Body of pancreas (tissue), 4 donors: ENCODE measurements around the gene LYST. TPM values are rescaled to one million over a fixed set of nuclear protein-coding genes. Genes with fewer than 3 reads are reported as not detected.

Experiments used
- ATAC-seq: fragments of 150-250 bp; one replicate; pipeline ENCODE4 v1.9.1; 2016
- DNase-seq, 4 donors: peaks; one replicate each; pipeline ENCODE4 v3.0.0-alpha.2; 2019
- H3K27ac ChIP-seq, 4 donors: fragments of 200-600 bp; sonication (generic); 1 replicate in 3 of 4; 2 replicates in 1 of 4; pipeline versions ENCODE4 v1.5.1 to v1.6.1; 2016 to 2019; ENCODE audit warnings: mild to moderate bottlenecking in 1 of 4, mixed read lengths in 1 of 4, moderate library complexity in 1 of 4
- H3K27me3 ChIP-seq, 2 donors: fragments of 200-600 bp; sonication (generic); one replicate each; pipeline ENCODE4 v1.6.0; 2016; ENCODE audit warnings: mild to moderate bottlenecking in 1 of 2
- H3K36me3 ChIP-seq, 2 donors: fragments of 200-600 bp; sonication (generic); replicated peaks in 1 of 2; 2 replicates each; pipeline ENCODE4 v1.5.1; 2016; ENCODE audit warnings: low read depth in 2 of 2; ENCODE audit not compliant: insufficient read depth in 1 of 2
- H3K4me1 ChIP-seq: fragments of 200-600 bp; sonication (generic); one replicate; pipeline ENCODE4 v1.6.0; 2016
- H3K4me3 ChIP-seq, 2 donors: fragments of 200-600 bp; sonication (generic); 1 replicate in 1 of 2; 2 replicates in 1 of 2; pipeline ENCODE4 v1.5.1; 2016 to 2019
- H3K9me3 ChIP-seq, 3 donors: fragments of 200-600 bp; sonication (generic); 1 replicate in 2 of 3; 2 replicates in 1 of 3; pipeline ENCODE4 v1.5.1; 2016
- POLR2A ChIP-seq, 3 donors: fragments of 450-650 bp; IDR thresholded peaks; one replicate each; pipeline ENCODE4 v1.6.1; 2016; ENCODE audit warnings: antibody characterized with exemption in 3 of 3, mild to moderate bottlenecking in 2 of 3
- WGBS, 2 donors: methylation state at CpG; one replicate each; pipeline ENCODE4 v1.1.5; 2017; 5-methylcytosine and 5-hydroxymethylcytosine counted together
- intact Hi-C: fragments of 100-400 bp; cut with DNase I; formaldehyde crosslinking; loops from one replicate; pipeline ENCODE4 v1.15.1; 2023
- total RNA-seq, 2 donors: library from RNA; depleted of rRNA; stranded (reverse); fragments of >200 nt; gene quantifications; one replicate each; pipeline ENCODE4 v1.1.0, GENCODE V29; 2016
- TF ChIP-seq, protein P1 (sequence below), 7 experiments: fragments of 450-650 bp in 4 of 7; fragments of 200-600 bp in 3 of 7; sonication (generic) in 3 of 7; IDR thresholded peaks; one replicate each; pipeline ENCODE4 v1.5.1; 2016 to 2019; ENCODE audit warnings: antibody characterized with exemption in 7 of 7

LYST gene
- total RNA-seq, 2 donors from 2014 or later = 16.5 to 21.0 TPM

DNA sequence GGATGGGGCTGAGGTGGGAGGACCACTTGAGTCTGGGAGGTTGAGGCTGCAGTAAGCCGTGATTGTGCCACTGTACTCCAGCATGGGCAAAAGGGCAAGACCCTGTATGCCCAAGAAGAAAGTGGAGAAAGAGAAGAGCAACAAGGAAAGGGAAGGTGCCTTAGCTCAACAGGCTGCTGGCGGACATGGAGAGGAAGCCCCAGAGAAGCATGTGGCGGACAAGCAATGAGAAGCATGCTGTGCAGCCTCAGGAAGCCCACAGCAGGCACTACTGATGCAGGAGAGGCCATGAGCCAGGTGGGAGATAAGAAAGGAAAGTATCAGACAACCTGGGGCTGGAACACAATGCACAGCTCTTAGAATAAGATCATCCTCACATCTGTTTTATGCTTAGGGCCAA is 184.5 kb downstream of the LYST start:
- peaks cover 8% of the 10 kb centered on the region for H3K4me1 ChIP-seq
- intact Hi-C loops = no loop called here
- no peaks in the 10 kb centered on the region for H3K9me3 ChIP-seq
- no peak for TF ChIP-seq POLR2A (IDR thresholded peaks at IDR 0.05)
- TF ChIP-seq, protein P1, sequence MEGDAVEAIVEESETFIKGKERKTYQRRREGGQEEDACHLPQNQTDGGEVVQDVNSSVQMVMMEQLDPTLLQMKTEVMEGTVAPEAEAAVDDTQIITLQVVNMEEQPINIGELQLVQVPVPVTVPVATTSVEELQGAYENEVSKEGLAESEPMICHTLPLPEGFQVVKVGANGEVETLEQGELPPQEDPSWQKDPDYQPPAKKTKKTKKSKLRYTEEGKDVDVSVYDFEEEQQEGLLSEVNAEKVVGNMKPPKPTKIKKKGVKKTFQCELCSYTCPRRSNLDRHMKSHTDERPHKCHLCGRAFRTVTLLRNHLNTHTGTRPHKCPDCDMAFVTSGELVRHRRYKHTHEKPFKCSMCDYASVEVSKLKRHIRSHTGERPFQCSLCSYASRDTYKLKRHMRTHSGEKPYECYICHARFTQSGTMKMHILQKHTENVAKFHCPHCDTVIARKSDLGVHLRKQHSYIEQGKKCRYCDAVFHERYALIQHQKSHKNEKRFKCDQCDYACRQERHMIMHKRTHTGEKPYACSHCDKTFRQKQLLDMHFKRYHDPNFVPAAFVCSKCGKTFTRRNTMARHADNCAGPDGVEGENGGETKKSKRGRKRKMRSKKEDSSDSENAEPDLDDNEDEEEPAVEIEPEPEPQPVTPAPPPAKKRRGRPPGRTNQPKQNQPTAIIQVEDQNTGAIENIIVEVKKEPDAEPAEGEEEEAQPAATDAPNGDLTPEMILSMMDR (IDR thresholded peaks at IDR 0.05) = no peak
- 96 to 100% methylated on average over 3 of the region's 3 CpGs for WGBS, 2 donors
- no peak for DNase-seq
- H3K27ac ChIP-seq = no peak overlapping the region
- ATAC-seq = no peak
- no peak overlapping the region for H3K4me3 ChIP-seq
- no peaks in the 10 kb centered on the region for H3K36me3 ChIP-seq
- H3K27me3 ChIP-seq = no peaks in the 10 kb centered on the region

DNA sequence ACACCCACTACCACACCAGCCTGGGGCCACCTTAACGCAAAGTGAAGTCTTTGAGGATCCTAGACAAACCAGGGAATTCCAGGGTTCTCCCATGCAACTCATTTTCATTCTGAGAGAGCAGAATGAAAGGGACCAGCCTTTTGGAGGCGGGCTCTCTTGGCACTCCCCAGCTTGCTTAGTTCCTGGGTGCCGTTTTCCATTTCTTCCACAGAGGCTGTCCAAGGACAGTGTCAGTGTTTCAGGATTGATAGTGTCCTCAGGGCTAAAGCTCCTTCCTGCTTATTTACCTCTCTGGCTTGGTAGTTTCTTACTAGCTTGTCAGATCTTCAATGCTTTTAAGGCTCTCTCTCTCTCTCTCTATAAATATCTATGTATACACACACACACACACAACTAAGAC is 187.1 kb downstream of the LYST start:
- H3K27me3 ChIP-seq = no peaks in the 10 kb centered on the region
- WGBS, 2 donors = 62 to 69% methylated on average over 3 of the region's 3 CpGs
- intact Hi-C loops = no loop called here
- H3K36me3 ChIP-seq = no peaks in the 10 kb centered on the region
- ATAC-seq (no peak), DNase-seq (peak in 2 of 4 donors; percentile 8 to 32)
- no peaks in the 10 kb centered on the region for H3K9me3 ChIP-seq
- no peak overlapping the region for H3K4me3 ChIP-seq
- H3K27ac ChIP-seq = no peak overlapping the region
- TF ChIP-seq, protein P1 (IDR thresholded peaks at IDR 0.05) = no peak
- no peak for TF ChIP-seq POLR2A (IDR thresholded peaks at IDR 0.05)
- H3K4me1 ChIP-seq = peaks cover 8% of the 10 kb centered on the region

DNA sequence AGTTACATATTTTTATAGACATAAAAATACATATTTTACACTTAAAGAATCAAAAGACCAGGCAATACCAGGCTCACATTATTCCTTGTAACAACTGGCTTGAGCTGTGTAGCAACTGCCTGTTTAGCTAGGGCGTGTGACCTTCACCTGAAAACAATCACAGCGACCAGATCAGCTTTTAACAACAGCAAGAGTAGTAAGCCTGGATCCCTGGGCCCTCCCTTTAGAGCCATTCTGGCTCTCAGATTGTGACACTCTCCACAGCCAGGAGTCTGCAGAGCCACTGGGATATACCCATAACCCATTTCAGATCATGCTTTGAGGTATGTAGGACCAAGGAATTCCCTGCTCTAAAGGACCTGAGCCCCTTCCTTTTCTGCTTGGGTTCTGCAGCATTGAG is 187.7 kb downstream of the LYST start:
- peak; percentile 64 for ATAC-seq
- Histone ChIP-seq H3K9me3 (no peaks in the 10 kb centered on the region), H3K36me3 (no peaks in the 10 kb centered on the region), H3K27me3 (no peaks in the 10 kb centered on the region), H3K27ac (no peak overlapping the region), H3K4me1 (peaks cover 8% of the 10 kb centered on the region), H3K4me3 (no peak overlapping the region)
- intact Hi-C loops = no loop called here
- peak in 3 of 4 donors; percentile 19 to 47 (median 30) for DNase-seq
- TF ChIP-seq, protein P1 (IDR thresholded peaks at IDR 0.05) = no peak
- no peak for TF ChIP-seq POLR2A (IDR thresholded peaks at IDR 0.05)
- 37 to 41% methylated on average over 2 of the region's 2 CpGs for WGBS, 2 donors

DNA sequence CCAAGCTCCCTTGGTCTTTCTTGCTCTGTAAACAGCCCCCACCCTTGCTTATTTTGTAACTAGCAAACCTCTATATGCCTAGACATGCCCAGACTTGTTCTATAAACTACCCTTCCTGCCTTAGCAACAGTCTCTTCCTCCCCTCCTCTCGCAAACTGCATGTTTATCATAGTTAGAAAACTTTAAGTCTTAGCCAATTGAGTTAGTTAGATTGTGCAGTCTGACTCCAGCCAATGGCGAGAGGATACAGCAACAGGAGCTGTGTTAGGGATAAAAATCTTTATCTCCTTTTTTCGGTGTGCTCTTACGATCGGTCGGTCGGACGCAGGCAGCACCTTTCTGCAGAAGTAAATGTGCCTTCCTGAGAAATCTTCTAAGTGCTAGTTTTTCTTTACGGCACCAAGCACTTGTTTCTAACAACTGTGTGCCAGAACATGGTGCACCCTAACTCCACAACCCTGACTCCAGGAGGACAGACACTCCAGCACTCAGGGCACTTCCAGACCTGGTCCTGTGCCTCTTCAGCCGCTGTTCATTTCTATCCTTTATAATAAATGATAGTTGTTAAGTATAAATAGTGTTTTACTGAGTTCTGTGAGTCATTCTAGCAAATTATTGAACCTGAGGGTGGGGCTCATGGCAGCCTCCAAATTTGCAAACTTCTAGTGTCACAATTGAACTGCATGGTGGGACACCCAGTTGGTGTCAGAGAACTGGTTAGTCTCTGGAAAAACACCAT is 191.4 kb downstream of the LYST start:
- H3K36me3 ChIP-seq = peaks cover 0 to 6% of the 10 kb centered on the region in 2 donors
- TF ChIP-seq, protein P1 (IDR thresholded peaks at IDR 0.05) = no peak
- TF ChIP-seq POLR2A (IDR thresholded peaks at IDR 0.05) = no peak
- no peak overlapping the region for H3K4me3 ChIP-seq
- peaks cover 8% of the 10 kb centered on the region for H3K4me1 ChIP-seq
- ATAC-seq = no peak
- no peaks in the 10 kb centered on the region for H3K27me3 ChIP-seq
- no peak for DNase-seq
- no peak overlapping the region for H3K27ac ChIP-seq
- WGBS, 2 donors = 95 to 99% methylated on average over 10 of the region's 10 CpGs
- intact Hi-C loops = no loop called here
- H3K9me3 ChIP-seq = peaks cover 0 to 7% (median 0%) of the 10 kb centered on the region in 3 donors

DNA sequence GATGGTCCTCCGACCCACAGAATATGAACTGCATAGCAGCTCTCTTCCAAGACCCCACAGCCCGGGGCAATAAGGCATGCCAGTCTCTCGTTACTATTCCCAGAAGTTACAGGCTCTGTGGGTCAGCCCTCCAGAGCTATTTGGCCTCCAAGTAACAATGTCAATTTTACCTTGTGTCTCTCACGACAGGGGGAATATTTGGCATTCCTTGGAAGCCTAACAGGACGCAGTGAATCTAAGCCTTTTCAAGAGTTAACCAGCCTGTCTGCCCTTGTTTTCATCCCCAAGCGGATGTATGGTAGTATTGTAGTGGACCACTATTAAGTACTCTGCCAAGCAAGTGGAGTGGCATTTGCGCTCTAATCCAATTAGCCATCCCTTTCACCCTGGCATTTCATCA is 192.7 kb downstream of the LYST start:
- 75 to 78% methylated on average over 7 of the region's 7 CpGs for WGBS, 2 donors
- H3K27ac ChIP-seq = no peak overlapping the region
- H3K27me3 ChIP-seq = no peaks in the 10 kb centered on the region
- peaks cover 0 to 8% of the 10 kb centered on the region in 2 donors for H3K36me3 ChIP-seq
- intact Hi-C loops = no loop called here
- ATAC-seq (no peak), DNase-seq (no peak)
- H3K4me3 ChIP-seq = no peak overlapping the region
- H3K4me1 ChIP-seq = peaks cover 2% of the 10 kb centered on the region
- TF ChIP-seq, protein P1 (IDR thresholded peaks at IDR 0.05) = no peak
- TF ChIP-seq POLR2A (IDR thresholded peaks at IDR 0.05) = no peak
- H3K9me3 ChIP-seq = peaks cover 0 to 15% (median 0%) of the 10 kb centered on the region in 3 donors
